ENCODE measurements around the gene SYNPO2L.

- TF ChIP-seq POLR2A (IDR thresholded peaks at IDR 0.05) (no peak), CTCF (IDR thresholded peaks at IDR 0.05) (no peak)
Observed at GRCh38 chr10:73646598-73647041, 9.2 kb downstream of the SYNPO2L start.
